Esophagus muscularis mucosa (tissue), 4 donors: ENCODE data around the gene HHEX. TPM values are rescaled to one million over a fixed set of nuclear protein-coding genes. Genes with fewer than 3 reads are reported as not detected.

Experiments used
- DNase-seq: peaks from one replicate; pipeline ENCODE4 v3.0.0-alpha.2; 2017; ENCODE audit errors: extremely low spot score
- H3K27ac ChIP-seq, 4 donors: fragments of 200-600 bp; sonication (generic); replicated peaks in 1 of 4; 1 replicate in 3 of 4; 2 replicates in 1 of 4; pipeline ENCODE4 v1.5.1; 2016 to 2019; ENCODE audit warnings: mild to moderate bottlenecking in 1 of 4
- H3K27me3 ChIP-seq, 4 donors: fragments of 200-600 bp; sonication (generic); one replicate each; pipeline versions ENCODE4 v1.5.1 to v1.6.0; 2016 to 2019
- H3K36me3 ChIP-seq, 4 donors: fragments of 200-600 bp; sonication (generic); one replicate each; pipeline ENCODE4 v1.5.1; 2016 to 2019
- H3K4me1 ChIP-seq, 4 donors: fragments of 200-600 bp; sonication (generic); one replicate each; pipeline ENCODE4 v1.5.1; 2016 to 2019
- H3K4me3 ChIP-seq, 4 donors: fragments of 200-600 bp; sonication (generic); 1 replicate in 2 of 4; 2 replicates in 2 of 4; pipeline ENCODE4 v1.5.1; 2016 to 2019; ENCODE audit warnings: mild to moderate bottlenecking in 4 of 4, moderate library complexity in 1 of 4
- H3K9me3 ChIP-seq, 4 donors: fragments of 200-600 bp; sonication (generic); 1 replicate in 3 of 4; 2 replicates in 1 of 4; pipeline ENCODE4 v1.5.1; 2016 to 2019
- EP300 ChIP-seq: sonication (generic); formaldehyde crosslinking; IDR thresholded peaks from one replicate; pipeline ENCODE4 v1.6.1; 2017; ENCODE audit warnings: antibody characterized with exemption
- POLR2A ChIP-seq: fragments of 450-650 bp; IDR thresholded peaks from one replicate; pipeline ENCODE4 v1.6.1; 2017; ENCODE audit warnings: antibody characterized with exemption, moderate library complexity, mild to moderate bottlenecking, low read depth
- POLR2AphosphoS5 ChIP-seq, 2 donors: sonication (generic); formaldehyde crosslinking; IDR thresholded peaks; one replicate each; pipeline ENCODE4 v1.6.1; 2017; ENCODE audit warnings: antibody characterized with exemption in 2 of 2
- WGBS: methylation state at CpG from one replicate; pipeline ENCODE4 v1.1.5; 2018; 5-methylcytosine and 5-hydroxymethylcytosine counted together
- intact Hi-C: fragments of 100-400 bp; cut with DNase I; formaldehyde crosslinking; loops from one replicate; pipeline ENCODE4 v1.15.1; 2023
- total RNA-seq, 4 donors: library from RNA; depleted of rRNA; stranded (reverse); fragments of >200 nt; gene quantifications; one replicate each; pipeline versions ENCODE4 v1.1.0 to v1.2.1, GENCODE V29; 2016
- TF ChIP-seq, protein P1 (sequence below), 3 experiments: fragments of 200-600 bp in 2 of 3; fragments of 450-650 bp in 1 of 3; sonication (generic) in 2 of 3; IDR thresholded peaks; one replicate each; pipeline ENCODE4 v1.5.1; 2017 to 2019; ENCODE audit warnings: antibody characterized with exemption in 3 of 3, mild to moderate bottlenecking in 2 of 3, moderate library complexity in 1 of 3

The HHEX gene
- total RNA-seq, 4 donors from 2014 or later, result 4.6 to 8.6 (median 8.3) TPM

DNA sequence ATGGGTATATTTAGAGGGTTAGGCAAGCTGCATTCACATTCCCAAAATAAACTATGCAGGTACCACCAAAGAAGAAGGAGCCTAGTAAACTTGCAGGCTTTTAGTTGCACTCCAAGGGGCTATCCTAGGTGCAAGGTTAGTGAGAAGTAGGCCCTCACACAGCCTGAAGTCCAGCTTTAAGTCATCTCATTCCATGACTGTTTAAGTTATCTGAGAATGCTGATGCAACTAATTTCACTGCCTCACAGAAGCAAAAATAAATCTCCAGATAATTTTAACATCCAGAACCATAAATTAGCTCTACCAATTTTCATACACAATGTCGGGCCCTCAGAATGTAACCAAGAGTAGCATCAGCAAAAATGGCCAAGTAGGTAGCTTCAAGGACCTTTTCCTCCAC is 34.3 kb upstream of the HHEX start:
- no peak overlapping the region for H3K27ac ChIP-seq
- H3K27me3 ChIP-seq, result no peaks in the 10 kb centered on the region
- H3K4me3 ChIP-seq, result no peak overlapping the region
- no peaks in the 10 kb centered on the region for H3K9me3 ChIP-seq
- H3K4me1 ChIP-seq, result no peaks in the 10 kb centered on the region
- TF ChIP-seq EP300 (no peak), POLR2AphosphoS5 (IDR thresholded peaks at IDR 0.05) (no peak), POLR2A (no peak)
- TF ChIP-seq, protein P1, sequence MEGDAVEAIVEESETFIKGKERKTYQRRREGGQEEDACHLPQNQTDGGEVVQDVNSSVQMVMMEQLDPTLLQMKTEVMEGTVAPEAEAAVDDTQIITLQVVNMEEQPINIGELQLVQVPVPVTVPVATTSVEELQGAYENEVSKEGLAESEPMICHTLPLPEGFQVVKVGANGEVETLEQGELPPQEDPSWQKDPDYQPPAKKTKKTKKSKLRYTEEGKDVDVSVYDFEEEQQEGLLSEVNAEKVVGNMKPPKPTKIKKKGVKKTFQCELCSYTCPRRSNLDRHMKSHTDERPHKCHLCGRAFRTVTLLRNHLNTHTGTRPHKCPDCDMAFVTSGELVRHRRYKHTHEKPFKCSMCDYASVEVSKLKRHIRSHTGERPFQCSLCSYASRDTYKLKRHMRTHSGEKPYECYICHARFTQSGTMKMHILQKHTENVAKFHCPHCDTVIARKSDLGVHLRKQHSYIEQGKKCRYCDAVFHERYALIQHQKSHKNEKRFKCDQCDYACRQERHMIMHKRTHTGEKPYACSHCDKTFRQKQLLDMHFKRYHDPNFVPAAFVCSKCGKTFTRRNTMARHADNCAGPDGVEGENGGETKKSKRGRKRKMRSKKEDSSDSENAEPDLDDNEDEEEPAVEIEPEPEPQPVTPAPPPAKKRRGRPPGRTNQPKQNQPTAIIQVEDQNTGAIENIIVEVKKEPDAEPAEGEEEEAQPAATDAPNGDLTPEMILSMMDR (IDR thresholded peaks at IDR 0.05), result no peak
- DNase-seq, result no peak
- 72% methylated on average over 1 of the region's 1 CpG for WGBS
- no peaks in the 10 kb centered on the region for H3K36me3 ChIP-seq
- intact Hi-C loops, result no loop called here

DNA sequence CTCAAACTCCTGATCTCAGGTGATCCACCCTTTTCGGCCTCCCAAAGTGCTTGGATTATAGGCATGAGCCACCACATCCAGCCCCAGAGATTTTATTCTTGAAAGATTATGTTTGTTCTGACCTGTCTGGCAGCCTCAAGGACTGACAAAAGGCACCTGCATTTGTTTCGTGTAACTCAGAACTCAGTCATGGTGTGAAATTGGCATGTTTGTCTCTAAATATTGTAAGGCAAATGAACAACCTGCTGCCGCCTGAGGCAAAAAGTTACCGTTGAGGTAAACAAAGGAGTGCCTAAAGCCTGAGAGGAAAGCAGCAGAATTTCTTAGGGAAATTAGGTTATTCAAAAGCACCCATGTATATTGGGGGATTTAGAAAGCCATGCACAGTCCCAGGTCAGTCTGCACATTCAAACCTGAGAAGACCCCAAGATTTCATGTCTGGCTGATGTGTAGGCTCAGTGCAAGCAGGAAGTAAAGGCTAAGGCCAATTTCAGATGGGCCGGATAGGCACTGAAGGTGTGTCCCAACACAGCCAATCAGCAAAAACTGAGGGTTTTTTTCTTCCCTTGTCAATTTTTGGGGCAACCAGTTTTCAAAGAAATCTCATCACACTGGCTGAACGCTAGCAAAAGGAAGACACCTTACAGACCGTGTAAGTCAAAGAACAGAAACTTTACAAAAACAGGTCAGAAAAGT is 33.3 kb upstream of the HHEX start:
- intact Hi-C loops, result no loop called here
- Histone ChIP-seq H3K27ac (no peak overlapping the region), H3K9me3 (no peaks in the 10 kb centered on the region), H3K36me3 (no peaks in the 10 kb centered on the region), H3K4me3 (no peak overlapping the region), H3K4me1 (no peaks in the 10 kb centered on the region), H3K27me3 (no peaks in the 10 kb centered on the region)
- 76% methylated on average over 7 of the region's 7 CpGs for WGBS
- no peak for TF ChIP-seq POLR2AphosphoS5 (IDR thresholded peaks at IDR 0.05)
- TF ChIP-seq, protein P1 (IDR thresholded peaks at IDR 0.05), result no peak
- no peak for TF ChIP-seq EP300
- TF ChIP-seq POLR2A, result no peak
- no peak for DNase-seq

DNA sequence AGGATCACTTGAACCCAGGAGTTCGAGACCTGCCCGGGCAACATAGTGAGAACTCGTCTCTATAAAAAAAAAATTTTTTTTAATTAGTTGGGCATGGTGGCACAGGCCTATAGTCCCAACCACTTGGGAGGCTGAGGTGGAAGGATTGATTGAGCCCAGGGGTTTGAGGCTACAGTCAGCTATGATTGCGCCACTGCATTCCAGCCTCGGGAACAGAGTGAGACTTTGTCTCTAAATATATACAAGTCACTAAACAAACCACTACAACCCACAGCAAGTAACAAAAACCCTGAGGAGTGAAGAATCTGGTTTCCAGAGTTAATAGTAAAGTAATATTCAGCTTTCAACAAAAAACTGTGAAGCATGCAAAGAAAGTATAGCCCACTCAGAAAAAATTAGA is 32.7 kb upstream of the HHEX start:
- Histone ChIP-seq H3K4me3 (no peak overlapping the region), H3K36me3 (no peaks in the 10 kb centered on the region), H3K27ac (no peak overlapping the region), H3K27me3 (no peaks in the 10 kb centered on the region), H3K9me3 (peaks cover 0 to 6% (median 2%) of the 10 kb centered on the region in 4 donors), H3K4me1 (no peaks in the 10 kb centered on the region)
- TF ChIP-seq EP300, result no peak
- DNase-seq, result no peak
- intact Hi-C loops, result no loop called here
- 88% methylated on average over 5 of the region's 5 CpGs for WGBS

DNA sequence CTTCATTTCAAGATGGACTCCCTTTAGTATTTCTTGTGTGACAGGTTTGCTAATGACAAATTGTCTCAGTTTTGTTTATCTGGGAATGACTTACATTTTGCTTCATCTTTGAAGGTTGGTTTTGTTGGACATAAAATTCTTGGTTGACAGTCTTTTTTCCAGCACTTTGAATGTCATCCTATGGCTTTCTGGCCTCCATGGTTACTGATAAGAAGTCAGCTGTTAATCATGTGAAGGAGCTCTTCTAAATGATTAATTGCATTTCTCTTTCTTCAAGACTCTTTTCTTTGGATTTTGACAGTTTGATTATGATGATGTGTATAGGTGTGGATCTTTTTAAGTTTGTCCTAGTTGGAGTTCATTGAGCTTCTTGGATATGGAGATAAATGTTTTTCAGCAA is 26.9 kb upstream of the HHEX start:
- Histone ChIP-seq H3K36me3 (no peaks in the 10 kb centered on the region), H3K27me3 (no peaks in the 10 kb centered on the region), H3K27ac (no peak overlapping the region), H3K9me3 (peaks cover 0 to 25% (median 21%) of the 10 kb centered on the region in 4 donors), H3K4me3 (no peak overlapping the region), H3K4me1 (no peaks in the 10 kb centered on the region)
- TF ChIP-seq POLR2A (no peak), POLR2AphosphoS5 (IDR thresholded peaks at IDR 0.05) (no peak), EP300 (no peak)
- TF ChIP-seq, protein P1 (IDR thresholded peaks at IDR 0.05), result no peak
- DNase-seq, result no peak
- intact Hi-C loops, result no loop called here

DNA sequence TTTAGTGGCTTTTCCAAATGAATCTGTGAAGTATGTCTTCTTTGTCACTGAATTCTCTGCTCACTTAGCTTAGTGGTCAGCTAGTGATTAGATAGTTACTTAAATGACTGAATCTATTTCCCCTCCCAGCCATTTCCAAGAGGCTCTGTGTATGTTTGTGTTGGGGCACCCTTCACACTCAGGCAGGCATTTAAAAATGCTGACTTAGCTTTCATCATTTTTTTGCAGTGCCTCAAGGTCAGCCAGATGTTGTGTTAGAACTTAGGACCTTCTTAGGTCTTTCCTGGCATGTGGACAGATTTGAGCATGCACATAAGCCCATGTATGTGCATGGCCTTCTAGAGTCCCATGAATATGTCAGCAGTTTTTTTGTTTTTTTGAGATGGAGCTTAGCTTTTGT is 25.4 kb upstream of the HHEX start:
- intact Hi-C loops, result no loop called here
- Histone ChIP-seq H3K9me3 (peaks cover 0 to 25% (median 21%) of the 10 kb centered on the region in 4 donors), H3K27me3 (no peaks in the 10 kb centered on the region), H3K4me1 (no peaks in the 10 kb centered on the region), H3K36me3 (no peaks in the 10 kb centered on the region), H3K27ac (no peak overlapping the region), H3K4me3 (no peak overlapping the region)
- DNase-seq, result no peak
- TF ChIP-seq POLR2A (no peak), POLR2AphosphoS5 (IDR thresholded peaks at IDR 0.05) (no peak), EP300 (no peak)
- TF ChIP-seq, protein P1 (IDR thresholded peaks at IDR 0.05), result no peak
